ENCODE measurements around the gene CCDC116.
"Not testable (repeated sequence)": the region's sequence is repeated elsewhere in the genome, so short reads cannot be mapped to it uniquely, and the experiment has no call there.

The CCDC116 gene

GRCh38 chr22:21611210-21611977, 21.2 kb upstream of the CCDC116 start:
- DNase-seq: no peak

GRCh38 chr22:21612858-21613257, 19.7 kb upstream of the CCDC116 start:
- no peak for DNase-seq

- DNase-seq: no peak
Measured at GRCh38 chr22:21613553-21614233, 18.9 kb upstream of the CCDC116 start.

- no peak for DNase-seq
Measured at GRCh38 chr22:21615731-21616130, 16.8 kb upstream of the CCDC116 start.

- DNase-seq: not testable (repeated sequence)
Measured at GRCh38 chr22:21617337-21617736, 15.2 kb upstream of the CCDC116 start.

- no peak for DNase-seq
Measured at GRCh38 chr22:21621025-21621424, 11.5 kb upstream of the CCDC116 start.

- DNase-seq: no peak
Measured at GRCh38 chr22:21622011-21622918, 10.3 kb upstream of the CCDC116 start.

GRCh38 chr22:21622919-21623647, 9.5 kb upstream of the CCDC116 start:
- DNase-seq: no peak

- no peak for DNase-seq
Measured at GRCh38 chr22:21623648-21623970, 9.0 kb upstream of the CCDC116 start.

GRCh38 chr22:21624120-21624879, 8.3 kb upstream of the CCDC116 start:
- DNase-seq: no peak

GRCh38 chr22:21624880-21625791, 7.4 kb upstream of the CCDC116 start:
- no peak for DNase-seq

- no peak for DNase-seq
Measured at GRCh38 chr22:21626073-21626734, 6.4 kb upstream of the CCDC116 start.

GRCh38 chr22:21626735-21627469, 5.7 kb upstream of the CCDC116 start:
- DNase-seq: no peak

GRCh38 chr22:21628386-21629254, 3.9 kb upstream of the CCDC116 start:
- no peak for DNase-seq

GRCh38 chr22:21629255-21630149, 3.1 kb upstream of the CCDC116 start, which contains the start of gene YDJC:
TSS of gene YDJC (minus strand) at chr22:21630022. CDS start at chr22:21630014, 8 bp downstream.
- DNase-seq: peak; percentile 51 to 67

GRCh38 chr22:21631025-21631424, 1.5 kb upstream of the CCDC116 start:
- DNase-seq: no peak

- no peak for DNase-seq
Measured at GRCh38 chr22:21632931-21633330, 371 bp downstream of the CCDC116 start.
